Measurements from ENCODE around the gene ENDOU.

Gene ENDOU

GRCh38 chr12:47757364-47757839 lies 32.1 kb upstream of the ENDOU start:
- DNase-seq = no peak

DNA sequence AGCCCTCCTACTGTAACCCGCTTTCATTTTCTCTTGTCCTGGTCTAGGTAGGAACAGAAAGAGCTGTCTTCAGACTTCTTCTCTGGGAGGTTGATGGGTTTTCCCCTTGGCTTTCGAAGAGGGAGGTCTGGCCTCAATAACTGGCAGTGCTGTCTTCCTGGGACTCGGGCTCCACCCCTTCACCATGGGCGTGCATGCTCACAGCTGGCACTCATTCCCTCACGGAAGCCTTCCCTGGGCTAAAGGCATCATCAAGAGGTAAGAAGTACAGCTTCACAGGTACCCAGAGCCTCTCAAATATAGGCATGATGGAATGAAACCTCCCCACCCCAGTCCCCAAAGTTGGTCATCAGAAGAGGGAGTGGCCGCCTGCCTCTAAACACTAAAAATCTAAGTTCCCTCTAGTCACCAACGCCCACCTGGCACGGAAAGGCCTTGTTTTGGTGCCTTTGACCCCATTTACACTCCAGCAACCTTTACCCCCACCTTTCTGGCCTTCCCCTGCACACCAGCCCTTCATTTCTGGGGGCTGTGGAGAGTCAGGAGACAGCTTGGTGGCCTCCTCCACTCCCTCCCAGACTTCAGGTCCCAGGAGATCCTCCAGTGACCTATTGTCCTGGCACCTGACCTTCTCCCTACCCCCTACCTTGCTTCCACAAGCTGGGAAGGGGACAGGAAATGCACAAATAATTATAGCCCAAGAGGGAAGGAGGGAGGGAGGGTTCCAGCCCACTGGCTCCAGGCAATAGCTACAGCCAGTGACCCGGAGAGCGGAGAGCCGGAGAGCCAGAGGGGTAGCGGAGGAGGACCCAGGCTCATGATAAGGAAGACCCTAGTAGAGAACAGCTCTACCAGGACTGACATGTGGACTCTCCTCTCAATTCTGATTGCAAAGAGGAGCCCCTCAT lies 30.6 kb upstream of the ENDOU start:
- DNase-seq = no peak

- DNase-seq = no peak
Observed at GRCh38 chr12:47754881-47755280, 29.6 kb upstream of the ENDOU start.

DNA sequence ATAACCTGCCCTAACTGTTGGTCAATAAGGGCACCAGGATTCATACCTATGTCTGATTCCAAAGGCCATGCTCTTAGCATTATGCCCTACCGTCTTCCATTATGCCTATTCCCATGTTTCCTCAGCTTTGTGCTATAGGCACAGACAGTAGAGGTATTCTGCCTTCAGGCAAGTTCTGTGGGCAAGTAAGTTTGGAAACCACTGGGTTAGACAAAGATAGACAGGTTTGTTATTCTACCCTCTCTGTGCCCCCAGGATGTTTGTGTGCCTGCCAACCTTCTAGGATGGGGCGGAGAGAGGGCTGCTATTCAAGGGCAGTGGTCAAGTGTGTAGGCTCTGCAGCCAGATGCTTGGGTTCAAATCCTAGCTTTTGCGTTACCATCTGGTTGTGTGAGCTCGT lies 28.8 kb upstream of the ENDOU start:
- no peak for DNase-seq

GRCh38 chr12:47753021-47754001 lies 28.0 kb upstream of the ENDOU start:
- no peak for DNase-seq

- no peak for DNase-seq
Observed at GRCh38 chr12:47752552-47752951, 27.3 kb upstream of the ENDOU start.

GRCh38 chr12:47752121-47752520 lies 26.8 kb upstream of the ENDOU start:
- DNase-seq = no peak

DNA sequence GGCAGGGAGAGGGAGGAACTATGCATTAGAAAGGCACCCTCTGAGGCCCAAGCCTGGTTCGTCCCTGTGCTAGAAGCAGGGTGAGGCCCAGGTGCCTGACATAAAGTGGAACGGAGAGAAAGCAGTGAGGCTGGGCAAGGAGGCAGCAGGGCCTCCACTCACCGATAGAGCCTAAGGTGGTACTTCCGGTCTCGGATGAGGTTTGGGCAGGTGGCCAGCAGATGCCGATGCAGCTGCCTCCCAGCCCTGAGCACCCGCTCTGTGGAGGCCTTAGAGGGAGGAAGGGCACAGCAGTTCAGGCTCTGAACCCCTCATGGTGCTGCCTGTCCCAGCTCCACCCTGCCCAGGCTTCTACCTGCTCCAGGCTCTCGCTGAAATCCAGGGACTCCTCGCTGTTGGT lies 26.3 kb upstream of the ENDOU start:
- DNase-seq = no peak

- DNase-seq = no peak
Observed at GRCh38 chr12:47750916-47751470, 25.7 kb upstream of the ENDOU start.

DNA sequence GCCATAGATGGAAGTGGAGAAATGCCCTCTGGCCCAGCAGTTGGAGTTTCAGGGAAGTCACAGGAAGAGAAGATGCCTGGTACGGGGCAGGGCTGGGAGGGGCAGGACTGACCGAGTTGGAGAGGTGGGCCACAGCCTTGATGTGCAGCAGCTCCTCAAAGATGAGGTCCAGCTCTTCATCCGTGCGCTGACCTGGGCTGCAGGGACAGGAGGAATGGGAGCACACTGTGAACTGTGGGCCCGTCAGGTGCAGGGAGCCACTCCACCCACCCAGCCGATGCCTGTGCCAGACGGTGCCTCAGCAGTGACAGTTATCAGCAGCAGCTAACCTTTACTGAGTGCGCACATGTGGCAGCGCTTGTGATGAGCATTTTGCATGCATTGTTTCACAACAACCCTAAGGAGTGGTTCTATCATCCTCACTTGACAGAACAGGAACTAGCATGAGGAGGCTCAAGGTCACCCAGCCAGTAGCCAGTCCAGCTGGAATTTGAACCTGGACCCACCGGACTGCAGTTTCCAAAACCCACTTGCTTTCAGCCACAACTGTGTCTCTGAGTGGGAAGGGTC lies 25.0 kb upstream of the ENDOU start:
- no peak for DNase-seq

DNA sequence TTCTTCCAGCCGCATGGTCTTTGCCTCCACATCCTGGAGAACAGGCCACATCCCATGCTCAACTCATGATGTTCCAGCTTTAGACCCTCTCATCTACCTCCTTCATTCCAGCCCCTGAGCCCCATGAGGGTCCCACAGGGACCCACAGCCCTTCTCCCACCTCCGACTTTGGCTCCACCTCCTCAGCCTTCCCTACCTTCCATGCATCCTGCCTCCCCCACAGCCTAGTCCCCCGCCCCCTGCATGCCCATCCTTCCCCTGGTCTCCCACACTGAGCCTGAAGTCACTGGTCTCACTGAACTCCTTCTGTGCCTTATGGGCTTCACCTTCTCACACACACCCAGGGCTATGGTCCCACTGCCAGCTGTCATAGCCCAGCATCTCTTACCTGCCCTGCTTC lies 23.6 kb upstream of the ENDOU start:
- no peak for DNase-seq

- no peak for DNase-seq
Observed at GRCh38 chr12:47748507-47748828, 23.2 kb upstream of the ENDOU start.

GRCh38 chr12:47747596-47748506 lies 22.6 kb upstream of the ENDOU start:
- DNase-seq = no peak

- no peak for DNase-seq
Observed at GRCh38 chr12:47747126-47747525, 21.8 kb upstream of the ENDOU start.

- DNase-seq = no peak
Observed at GRCh38 chr12:47746523-47746922, 21.2 kb upstream of the ENDOU start.

- DNase-seq = no peak
Observed at GRCh38 chr12:47746073-47746472, 20.8 kb upstream of the ENDOU start.

GRCh38 chr12:47745485-47746041 lies 20.3 kb upstream of the ENDOU start:
- no peak for DNase-seq

- DNase-seq = no peak
Observed at GRCh38 chr12:47744778-47745436, 19.6 kb upstream of the ENDOU start.

GRCh38 chr12:47744005-47744651 lies 18.8 kb upstream of the ENDOU start:
- no peak for DNase-seq

DNA sequence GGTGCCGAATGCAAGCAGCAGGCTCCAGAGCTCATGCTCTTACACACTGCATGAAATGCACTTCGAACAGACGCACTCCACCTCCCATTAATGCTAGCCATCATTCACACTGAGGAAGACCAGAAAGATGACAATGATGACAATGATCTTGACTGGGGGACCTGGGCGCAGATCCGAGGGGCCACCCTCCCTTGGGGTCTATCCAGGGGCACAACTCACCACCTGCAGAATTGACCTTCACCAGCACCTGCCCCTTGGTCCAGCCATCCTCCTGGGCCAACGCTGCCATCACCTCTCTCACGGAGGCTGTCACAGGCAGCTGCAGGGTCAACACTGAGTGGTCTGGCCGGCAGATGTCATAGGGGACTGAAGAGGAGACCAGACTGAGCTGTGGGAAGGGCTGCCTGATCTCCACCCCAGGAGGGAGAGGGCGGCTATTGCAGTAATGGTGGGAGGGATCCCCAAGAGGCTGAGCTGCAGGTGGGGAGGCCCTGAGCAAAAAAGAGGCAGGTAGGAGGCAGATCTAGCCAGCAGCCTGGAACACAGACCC lies 18.1 kb upstream of the ENDOU start:
- DNase-seq = no peak

Measured in left hindlimb (tissue), 1 donor.